HG03521 (cell line): ENCODE measurements around the gene FAM193B.
"Not testable (repeated sequence)": the region's sequence is repeated elsewhere in the genome, so short reads cannot be mapped to it uniquely, and the experiment has no call there.

Experiments used
- ATAC-seq: cut with Tn5 transposase; IDR thresholded peaks from one replicate; pipeline ENCODE4 v1.9.1; 2021; ENCODE audit warnings: mild to moderate bottlenecking, moderate library complexity; ENCODE audit not compliant: unreplicated experiment

The FAM193B gene

GRCh38 chr5:177489119-177489716, 65.1 kb downstream of the FAM193B start:
- no peak for ATAC-seq

DNA sequence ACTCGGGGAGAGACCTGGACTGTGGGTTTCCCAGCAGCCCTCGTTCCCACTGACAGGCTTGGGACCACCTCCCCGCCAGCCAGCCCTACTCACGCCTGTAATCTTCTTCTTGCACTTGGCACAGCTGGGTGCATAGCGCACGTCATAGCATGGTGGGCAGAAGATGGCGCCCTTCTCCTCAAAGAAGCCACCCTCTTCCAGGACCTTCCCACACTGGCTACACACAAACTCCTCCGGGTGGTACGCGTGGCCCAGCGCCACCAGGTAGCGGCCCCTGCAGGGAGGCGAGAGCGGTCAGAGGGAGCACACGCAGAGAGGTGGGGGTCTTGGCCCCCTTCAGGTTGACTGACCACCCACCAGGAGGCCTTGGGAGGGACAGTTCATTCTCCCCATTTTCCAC, 66.4 kb downstream of the FAM193B start:
- no peak for ATAC-seq

- ATAC-seq: no peak
Observed at GRCh38 chr5:177487144-177487543, 67.2 kb downstream of the FAM193B start.

DNA sequence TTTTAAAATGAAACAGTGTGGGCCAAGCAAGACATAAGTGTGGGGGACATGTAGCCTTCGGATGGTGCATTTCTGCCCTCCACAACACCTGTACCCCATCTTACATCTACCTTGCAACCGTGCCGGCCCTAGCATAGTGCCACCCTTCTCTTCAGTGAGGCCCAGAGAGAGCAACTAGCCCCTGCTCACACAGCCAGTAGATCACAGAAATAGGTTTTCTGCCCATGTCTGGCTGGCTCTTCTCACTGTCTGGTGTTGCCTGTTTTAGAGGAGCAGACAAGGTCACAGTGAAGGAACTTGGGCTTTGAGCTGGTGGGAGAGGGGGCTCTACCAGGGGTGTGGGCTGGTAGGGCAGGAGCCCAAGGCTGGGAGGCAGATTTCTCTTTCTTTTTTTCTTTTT, 68.1 kb downstream of the FAM193B start:
- ATAC-seq: no peak

GRCh38 chr5:177485753-177486152, 68.6 kb downstream of the FAM193B start:
- ATAC-seq: not testable (repeated sequence)

GRCh38 chr5:177484902-177485549, 69.3 kb downstream of the FAM193B start:
- ATAC-seq: no peak

DNA sequence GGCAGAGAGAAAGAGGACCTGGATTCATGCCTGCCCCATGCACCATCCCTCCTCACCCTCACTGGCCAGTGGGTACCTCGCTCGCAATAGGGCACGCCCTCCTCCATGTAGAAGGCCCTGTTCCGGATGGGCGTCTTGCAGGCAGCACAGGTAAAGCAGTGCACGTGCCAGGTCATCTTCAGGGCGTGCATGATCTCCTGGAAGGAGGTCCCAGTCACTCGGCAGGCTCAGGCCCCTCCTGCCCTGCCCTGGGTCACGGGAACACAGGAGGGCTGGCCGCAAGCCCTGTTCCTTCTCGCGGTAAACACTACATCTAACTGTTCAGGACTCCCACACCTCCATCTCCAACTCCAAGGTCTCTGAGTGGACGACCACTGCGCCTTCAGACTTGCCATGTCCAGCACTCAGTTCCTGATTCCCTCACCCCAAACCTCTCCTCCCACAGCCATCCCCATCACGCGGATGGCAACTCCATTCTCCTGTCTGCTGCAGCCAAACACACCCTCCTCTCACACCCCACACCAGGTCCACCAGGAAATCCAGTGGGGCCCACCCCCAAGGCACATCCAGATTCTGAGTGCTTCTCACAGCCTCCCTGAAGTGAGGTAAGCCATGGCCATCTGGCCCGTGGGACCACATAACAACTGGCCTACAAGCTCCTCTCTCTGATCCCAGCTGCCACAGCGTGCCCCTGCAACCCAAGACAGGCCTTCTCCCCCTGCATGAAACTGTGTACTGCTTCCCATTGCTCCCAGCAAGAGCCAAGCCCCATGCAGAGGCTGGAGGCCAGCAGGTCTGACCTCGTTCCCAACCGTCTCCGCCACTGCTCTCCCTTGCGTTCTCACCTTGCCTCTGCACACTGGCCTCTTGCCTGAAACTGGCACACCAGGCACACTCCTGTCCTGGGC, 70.1 kb downstream of the FAM193B start:
- no peak for ATAC-seq

GRCh38 chr5:177483042-177483441, 71.3 kb downstream of the FAM193B start:
- ATAC-seq: no peak

DNA sequence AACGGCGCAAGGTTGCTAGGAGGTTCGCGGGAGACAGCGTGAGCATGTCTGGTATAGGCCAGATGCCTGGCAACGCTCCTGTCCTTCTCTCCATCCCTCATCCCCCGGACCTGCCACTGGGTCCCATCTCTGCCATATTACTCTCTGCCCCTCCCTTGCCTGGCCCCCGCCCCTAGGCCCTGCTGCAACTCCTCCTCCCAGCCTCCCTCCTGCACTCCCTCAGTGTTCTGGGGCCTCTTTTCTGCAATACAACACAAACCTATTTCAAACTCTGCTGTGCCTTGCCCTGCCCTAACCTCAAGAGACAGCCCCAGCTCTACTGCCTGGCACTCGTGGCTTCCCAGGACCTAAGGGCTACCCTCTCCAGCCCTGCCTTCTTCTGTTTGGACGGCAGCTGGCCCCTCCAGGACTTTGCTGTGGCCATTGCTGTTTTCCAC, 72.0 kb downstream of the FAM193B start:
- no peak for ATAC-seq

GRCh38 chr5:177479774-177480173, 74.6 kb downstream of the FAM193B start:
- no peak for ATAC-seq

GRCh38 chr5:177478711-177479646, 75.4 kb downstream of the FAM193B start:
- no peak for ATAC-seq

- ATAC-seq: no peak
Observed at GRCh38 chr5:177477701-177478477, 76.5 kb downstream of the FAM193B start.

DNA sequence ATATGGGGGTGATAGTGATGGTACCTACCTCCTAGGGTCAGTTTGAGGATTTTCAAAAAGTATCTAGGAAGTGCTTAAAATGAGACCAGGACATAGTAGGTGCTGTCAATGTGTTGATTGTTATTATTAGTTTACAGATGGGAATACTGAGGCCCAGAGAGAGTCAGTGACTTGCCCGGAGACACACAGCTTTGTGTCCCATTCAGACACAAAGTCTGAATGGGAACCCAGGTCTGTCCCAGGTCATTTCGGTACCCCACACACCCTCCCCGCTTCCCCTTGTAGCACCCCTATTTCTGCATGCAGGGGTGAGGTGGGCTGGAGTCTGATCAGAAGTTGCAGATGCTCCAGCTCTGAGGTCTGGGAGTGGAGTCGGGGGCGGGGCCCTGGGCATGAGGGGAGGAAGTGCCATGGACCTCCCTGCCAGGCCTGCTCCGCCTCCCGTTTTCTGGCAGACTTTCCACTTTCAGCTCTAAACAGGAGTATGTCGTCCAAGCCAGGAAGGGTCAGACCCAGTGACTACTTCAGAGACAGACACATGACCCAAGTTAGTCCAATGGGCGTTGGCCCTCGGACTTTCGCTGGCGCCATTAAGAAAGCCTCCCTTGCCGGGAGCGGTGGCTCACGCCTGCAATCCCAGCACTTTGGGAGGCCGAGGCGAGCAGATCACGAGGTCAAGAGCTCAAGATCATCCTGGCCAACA, 77.7 kb downstream of the FAM193B start:
- ATAC-seq: no peak

DNA sequence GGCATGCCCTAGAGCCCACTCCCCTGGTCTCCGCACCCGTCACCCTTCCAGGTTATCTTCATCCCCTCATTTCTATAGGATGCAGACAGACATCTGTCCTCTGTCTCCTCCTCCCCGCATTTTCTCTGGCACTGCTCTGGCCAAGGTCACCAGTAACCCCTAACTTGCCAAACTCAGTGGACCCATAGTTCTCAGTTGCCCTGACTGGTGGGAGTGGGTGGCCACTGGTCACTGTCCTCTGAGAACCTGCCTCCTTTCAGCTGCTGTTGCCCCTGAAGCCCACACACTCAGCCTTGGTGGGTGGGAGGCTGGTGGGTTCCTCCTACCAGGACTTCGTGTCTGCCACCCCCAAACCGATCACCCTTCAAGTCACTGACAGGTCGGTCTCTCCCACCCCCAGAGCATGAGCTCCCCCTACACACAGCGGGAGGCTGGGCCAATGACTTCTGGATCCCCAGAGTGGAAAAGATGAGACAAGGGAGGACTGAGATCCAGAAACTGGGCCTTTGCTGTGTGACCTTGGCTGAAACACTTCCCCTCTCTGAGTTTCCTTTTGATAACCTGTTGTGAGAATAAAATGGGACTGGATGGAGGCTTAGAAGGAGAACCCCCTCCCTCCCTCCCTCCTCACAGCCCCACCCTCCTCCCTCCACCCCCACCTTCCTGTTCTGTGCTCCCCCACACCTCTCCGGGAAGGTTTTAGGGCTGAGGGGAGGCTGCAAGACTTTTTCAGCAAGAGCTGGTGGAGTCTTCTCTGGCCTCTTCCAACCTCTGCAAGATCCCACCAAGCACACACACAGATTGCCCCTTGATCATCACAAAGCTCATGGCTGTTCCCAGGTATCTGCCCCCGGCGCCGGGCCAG, 78.6 kb downstream of the FAM193B start:
- ATAC-seq: no peak

- no peak for ATAC-seq
Observed at GRCh38 chr5:177474846-177475562, 79.4 kb downstream of the FAM193B start.

GRCh38 chr5:177474002-177474476, 80.3 kb downstream of the FAM193B start:
- no peak for ATAC-seq

- no peak for ATAC-seq
Observed at GRCh38 chr5:177473443-177474001, 80.8 kb downstream of the FAM193B start, which contains the start of gene DBN1. Gene DBN1, minus strand, starts transcription at chr5:177473634. Its CDS starts 113 bp downstream, at chr5:177473521.
